GM19023 (cell line): ENCODE data around the gene KRTAP5-10.
"Not testable (repeated sequence)": the region's sequence is repeated elsewhere in the genome, so short reads cannot be mapped to it uniquely, and the experiment has no call there.

ENCODE experiments used
- ATAC-seq: cut with Tn5 transposase; IDR thresholded peaks from one replicate; pipeline ENCODE4 v1.9.1; 2021; ENCODE audit warnings: mild to moderate bottlenecking, moderate library complexity; ENCODE audit not compliant: unreplicated experiment

Gene KRTAP5-10

DNA sequence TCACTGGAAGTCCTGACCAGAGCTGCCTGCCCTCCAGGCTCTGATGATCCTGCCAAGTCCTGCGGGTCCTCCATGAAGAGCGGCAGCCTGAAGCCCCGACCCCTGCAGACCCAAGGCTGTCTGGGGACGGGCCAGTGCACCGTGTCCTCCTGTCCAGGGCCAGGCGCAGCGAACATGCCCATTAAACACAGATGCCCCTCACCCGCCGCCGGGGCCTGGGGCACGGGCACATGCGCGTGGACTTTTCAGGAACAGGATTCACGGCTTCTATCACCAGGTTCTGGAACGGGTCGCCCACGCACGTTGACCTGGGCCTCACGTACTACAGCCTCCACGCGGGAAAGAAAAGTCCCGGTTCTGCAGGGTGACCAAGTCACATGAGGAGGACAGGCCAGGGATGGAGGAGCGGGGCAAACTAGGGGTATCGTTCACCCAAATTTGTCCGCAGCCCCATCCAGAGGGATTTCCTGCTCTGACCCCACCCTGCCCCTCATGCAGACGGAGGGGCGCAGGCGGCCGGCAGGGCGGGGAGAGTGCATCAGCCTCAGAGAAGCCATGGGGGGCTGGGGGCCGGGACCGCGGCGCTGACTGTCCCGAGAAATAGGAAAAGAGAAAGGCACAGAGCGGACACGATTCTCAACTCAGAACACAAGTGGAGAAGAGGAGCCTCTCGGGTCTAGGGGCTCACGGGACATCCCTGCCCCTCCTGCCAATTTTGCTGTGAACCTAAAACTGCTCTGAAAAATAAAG is 5.9 kb downstream of the KRTAP5-10 start:
- ATAC-seq, result not testable (repeated sequence)

DNA sequence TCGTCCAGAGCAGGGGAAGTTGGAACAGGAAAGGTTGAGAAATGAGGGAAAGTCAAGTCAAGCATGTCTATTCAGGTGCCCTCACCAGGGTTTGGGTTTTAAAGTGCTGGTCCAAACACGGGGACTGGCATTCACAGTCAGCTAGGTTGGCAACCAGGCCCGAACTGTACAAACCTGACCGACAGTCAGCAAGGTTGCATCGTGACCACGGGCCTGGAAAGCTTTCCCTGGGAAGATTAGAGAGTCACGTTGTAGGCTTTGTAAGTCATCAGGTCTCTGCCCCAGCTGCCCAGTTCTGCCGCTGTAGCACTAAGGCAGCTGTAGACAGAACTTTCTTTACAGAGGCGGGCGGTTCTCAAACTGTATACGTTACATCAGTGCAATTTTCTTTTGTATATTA is 7.4 kb downstream of the KRTAP5-10 start:
- no peak for ATAC-seq

DNA sequence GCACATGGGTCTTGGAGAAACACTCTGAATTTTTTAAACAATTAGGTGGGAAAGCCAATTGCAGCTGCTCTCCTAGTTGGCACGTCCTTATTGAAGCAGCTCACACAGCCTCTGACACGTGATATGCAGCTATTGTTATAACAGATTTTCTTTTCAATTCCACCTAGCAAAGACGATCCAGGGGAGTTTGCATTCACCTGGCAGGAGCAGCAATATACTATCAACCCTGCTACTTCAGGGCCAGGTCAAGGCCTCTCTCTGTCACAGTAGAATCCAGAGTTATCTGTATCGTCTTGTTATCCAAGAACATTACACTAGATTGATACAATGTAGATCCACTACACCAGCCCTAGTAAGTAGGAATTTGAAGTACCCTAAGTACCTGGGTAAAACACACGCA is 9.1 kb downstream of the KRTAP5-10 start:
- no peak for ATAC-seq

DNA sequence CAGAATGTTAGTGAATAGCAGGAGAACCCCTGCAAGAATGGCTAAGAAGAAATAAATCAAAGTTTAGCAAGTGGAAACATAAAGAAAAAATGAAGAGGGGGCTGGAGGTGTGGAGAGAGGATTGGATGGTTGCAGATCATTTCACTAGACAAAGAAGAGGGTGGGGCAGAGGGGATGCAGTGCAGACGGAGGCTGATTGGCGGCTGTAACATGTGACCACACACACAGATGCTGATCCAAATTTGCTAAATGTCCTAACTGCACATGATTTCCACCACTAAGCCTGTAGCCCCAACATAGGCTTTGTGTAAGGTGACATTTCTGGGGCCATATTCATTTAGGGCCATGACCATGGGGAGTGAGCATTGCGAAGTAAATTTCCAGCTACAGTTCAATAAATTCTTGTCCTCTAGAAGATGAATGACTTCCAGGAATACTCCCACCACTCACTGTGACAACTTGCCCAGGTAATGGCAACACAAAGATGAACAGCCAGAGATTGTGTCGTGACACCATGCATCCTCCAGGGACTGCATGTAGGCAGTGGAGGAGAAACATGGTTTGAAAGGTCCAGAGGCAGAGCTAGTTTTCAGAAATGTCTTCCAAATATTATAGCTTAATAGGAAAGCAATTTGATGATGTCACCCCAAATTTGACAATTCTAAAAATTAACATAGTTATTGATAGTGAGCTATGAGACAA is 10.5 kb downstream of the KRTAP5-10 start:
- no peak for ATAC-seq

- ATAC-seq, result not testable (repeated sequence)
Observed at GRCh38 chr11:71576688-71577465, 11.5 kb downstream of the KRTAP5-10 start.

- no peak for ATAC-seq
Observed at GRCh38 chr11:71577469-71578004, 12.2 kb downstream of the KRTAP5-10 start.

DNA sequence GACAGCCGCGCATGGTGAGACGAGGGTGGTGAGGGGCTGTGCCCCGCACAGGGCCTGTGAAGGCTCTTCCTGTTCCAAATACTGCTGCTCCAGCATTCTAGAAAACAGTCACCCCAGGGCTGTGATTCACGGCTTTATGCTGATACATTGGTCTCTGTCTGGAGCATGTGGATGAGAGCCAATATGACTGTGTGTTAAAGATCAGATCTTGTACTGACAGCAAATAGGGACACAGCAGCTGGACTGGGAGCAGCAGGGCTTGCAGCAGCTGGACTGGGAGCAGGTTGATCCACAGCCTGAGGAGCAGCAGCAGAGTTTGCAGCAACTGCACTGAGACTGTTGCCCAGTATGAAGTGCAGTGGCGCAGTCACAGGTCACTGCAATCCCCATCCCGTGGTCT is 14.2 kb downstream of the KRTAP5-10 start:
- ATAC-seq, result not testable (repeated sequence)

DNA sequence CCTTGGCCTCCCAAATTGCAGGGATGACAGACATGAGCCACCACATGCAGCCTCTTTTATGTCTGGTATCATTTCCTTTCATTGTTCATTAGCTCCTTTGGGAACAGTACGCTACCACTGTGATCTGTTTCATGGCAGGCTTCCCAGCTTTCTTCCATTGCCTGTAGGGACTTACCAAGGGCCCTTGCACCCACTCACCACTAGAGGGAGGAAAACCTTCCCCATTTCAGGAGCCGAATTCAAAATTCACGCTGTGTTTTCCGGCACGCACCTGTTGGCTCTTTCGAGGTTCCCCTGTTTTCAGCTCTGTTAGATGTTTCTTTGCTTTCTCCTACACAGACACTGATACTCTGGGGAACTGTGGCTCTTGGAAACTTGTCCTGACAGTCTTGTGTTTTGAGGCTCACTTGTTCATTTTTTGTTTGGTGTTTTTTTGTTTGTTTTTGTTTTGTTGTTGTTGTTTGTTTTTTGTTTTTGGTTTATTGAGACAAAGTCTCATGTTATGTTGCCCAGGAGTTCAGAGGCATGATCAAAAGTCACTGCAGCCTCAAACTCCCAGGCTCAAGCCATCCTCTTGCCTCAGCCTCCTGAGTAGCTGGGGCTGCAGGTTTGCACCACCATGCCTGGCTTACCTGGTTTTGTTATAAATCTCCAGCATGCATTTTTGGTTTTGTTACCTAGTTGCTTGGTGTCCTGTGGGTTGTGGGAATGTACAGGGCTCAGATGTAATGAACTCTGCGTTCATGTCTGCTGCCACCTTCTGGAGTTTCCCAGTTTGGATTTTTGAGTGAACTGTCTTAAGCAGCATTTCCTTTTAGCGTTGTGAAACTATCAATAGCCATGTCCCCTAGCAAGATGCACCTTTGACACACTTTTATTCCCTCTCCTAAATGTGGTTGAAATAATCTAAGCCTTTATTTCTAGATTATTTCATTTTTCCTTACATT is 15.0 kb downstream of the KRTAP5-10 start:
- ATAC-seq, result no peak

GRCh38 chr11:71581826-71582225 is 16.5 kb downstream of the KRTAP5-10 start:
- no peak for ATAC-seq

DNA sequence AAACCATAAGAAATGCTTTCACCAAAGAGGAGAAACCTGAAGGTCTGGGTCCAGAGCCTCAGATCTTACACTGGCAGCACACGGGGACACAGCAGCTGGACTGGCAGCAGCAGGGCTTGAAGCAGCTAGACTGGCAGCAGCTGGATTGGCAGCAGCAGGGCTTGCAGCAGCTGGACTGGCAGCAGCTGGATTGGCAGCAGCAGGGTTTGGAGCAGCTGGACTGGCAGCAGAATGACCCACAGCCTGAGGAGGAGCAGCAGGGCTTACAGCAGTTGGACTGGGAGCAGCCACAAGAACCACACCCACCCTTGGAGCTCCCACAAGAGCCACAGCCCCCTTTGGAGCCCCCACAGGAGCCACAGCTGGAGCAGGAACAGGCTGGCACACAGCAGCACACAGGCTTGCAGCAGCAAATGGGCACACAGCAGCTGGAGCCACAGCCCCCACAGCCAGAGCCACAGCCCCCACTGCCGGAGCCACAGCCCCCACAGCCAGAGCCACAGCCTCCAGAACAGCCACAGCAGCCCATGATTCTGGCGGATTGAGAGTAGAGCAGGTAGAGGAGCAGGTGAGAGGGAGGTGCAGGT is 17.0 kb downstream of the KRTAP5-10 start, which contains the start of gene KRTAP5-11:
Gene KRTAP5-11 (minus strand): TSS at position 567 of the 587 bp plus-strand sequence. CDS start 38 bp downstream, at position 529.
- no peak for ATAC-seq

- ATAC-seq, result not testable (repeated sequence)
Observed at GRCh38 chr11:71582969-71583368, 17.6 kb downstream of the KRTAP5-10 start.

- ATAC-seq, result not testable (repeated sequence)
Observed at GRCh38 chr11:71585673-71586072, 20.3 kb downstream of the KRTAP5-10 start.

DNA sequence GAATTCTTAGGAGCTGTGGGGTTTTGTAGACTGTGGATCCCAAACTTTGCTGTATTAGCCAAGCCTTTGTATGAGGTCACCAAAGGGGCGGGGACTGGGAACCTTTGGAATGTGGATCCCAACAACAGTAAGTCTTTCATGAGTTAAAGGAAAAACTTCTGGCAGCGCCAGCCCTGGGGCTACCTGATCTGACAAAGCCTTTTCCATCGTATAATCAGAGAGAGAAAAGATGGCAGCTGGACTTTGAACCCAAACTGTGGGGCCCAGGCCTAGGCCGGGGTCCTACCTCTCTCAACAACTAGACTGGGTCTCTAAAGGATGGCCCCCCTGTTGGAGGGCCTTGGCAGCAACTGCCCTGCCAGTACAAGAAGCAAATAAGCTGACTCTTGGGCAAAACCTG is 23.0 kb downstream of the KRTAP5-10 start:
- not testable (repeated sequence) for ATAC-seq

DNA sequence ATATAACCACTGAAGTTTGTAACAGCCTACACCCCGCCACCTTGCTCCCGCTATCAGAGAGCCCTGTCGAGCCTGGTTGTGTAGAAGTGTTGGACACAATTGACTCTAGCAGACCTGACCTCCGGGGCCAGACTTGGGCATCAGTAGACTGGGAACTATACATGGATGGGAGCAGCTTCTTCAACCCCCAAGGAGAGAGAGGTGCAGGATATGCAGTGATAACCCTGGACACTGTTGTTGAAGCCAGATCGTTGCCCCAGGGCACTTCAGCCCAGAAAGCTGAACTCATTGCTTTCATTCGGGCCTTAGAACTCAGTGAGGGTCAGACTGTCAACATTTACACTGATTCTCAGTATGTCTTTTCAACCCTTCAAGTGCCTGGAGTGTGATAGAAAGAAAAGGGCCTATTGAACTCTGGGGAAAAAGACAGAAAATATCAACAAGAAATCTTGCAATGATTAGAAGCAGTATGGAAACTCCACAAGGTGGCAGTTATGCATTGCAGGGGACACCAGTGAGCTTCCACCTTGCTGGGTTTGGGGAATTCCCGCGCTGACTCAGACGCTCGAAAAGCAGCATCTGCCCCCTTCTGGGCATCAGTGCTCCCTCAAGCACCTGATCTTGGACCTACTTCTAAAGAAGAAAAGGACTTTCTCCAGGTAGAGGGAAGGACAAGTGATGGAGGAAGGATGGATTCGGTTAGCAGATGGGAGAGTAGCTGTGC is 23.6 kb downstream of the KRTAP5-10 start:
- ATAC-seq, result not testable (repeated sequence)

DNA sequence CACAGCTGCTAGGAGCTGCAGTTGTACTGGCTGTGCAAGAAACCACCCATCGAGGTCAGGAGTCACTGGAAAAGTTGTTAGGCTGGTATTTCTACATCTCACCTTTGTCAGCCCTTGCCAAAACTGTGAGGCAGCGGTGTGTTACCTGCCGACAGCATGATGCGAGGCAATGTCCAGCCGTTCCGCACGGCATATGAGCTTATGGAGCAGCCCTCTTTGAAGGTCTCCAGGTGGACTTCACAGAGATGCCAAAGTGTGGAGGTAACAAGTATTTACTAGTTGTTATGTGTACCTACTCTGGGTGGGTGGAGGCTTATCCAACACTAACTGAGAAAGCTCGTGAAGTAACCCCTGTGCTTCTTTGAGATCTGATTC is 24.2 kb downstream of the KRTAP5-10 start:
- not testable (repeated sequence) for ATAC-seq

DNA sequence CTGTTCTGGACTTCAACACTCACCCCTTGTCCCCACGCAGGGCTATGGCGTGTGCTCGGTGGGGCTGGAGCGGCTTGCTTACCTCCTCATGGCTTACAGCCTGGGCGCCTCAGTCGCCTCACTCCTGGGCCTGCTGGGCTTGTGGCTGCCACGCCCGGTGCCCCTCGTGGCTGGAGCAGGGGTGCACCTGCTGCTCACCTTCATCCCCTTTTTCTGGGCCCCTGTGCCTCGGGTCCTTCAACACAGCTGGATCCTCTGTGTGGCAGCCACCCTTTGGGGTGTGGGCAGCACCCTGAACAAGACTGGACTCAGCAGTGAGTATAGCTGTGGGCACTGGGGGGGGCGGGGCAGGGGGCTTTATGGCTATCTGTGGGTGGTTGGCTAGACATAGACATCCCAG is 37.9 kb downstream of the KRTAP5-10 start:
- ATAC-seq, result not testable (repeated sequence)

DNA sequence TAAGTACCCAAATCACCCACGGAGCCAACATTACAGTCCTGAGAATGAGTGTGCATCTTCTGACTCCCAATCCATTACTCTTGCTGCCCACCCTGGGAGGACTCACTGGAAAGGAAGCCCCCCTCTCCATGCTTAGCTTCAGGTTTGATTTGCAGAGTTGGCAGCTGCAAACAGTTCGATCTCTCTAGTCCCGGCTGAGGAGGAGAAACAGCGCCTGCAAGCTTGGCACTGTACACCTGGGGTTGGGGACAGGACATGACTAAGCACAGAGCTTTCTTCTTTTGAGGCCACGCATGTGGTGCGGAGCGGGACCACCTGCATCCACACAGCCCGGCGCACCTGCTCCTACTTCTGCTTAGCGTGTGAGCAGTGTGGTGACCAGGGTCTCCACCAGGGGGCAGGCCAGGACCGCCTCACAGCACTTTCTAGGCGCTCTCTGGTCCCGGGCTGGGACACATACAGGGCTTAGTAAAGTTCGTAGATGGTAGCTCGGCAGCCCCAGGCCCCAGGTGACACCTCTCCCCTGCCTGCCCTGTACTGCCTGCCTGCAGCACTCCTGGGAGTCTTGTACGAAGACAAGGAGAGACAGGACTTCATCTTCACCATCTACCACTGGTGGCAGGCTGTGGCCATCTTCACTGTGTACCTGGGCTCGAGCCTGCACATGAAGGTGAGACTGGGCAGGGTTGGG is 39.6 kb downstream of the KRTAP5-10 start:
- ATAC-seq, result not testable (repeated sequence)

GRCh38 chr11:71606853-71607519 is 41.6 kb downstream of the KRTAP5-10 start:
- ATAC-seq, result not testable (repeated sequence)
